ENCODE data around the gene IMP4. TPM values are rescaled to one million over a fixed set of nuclear protein-coding genes. Genes with fewer than 3 reads are reported as not detected.

Gene IMP4
- total and polyA plus RNA-seq, 8 donors, result 46.8 to 84.7 (median 65.0) TPM

DNA sequence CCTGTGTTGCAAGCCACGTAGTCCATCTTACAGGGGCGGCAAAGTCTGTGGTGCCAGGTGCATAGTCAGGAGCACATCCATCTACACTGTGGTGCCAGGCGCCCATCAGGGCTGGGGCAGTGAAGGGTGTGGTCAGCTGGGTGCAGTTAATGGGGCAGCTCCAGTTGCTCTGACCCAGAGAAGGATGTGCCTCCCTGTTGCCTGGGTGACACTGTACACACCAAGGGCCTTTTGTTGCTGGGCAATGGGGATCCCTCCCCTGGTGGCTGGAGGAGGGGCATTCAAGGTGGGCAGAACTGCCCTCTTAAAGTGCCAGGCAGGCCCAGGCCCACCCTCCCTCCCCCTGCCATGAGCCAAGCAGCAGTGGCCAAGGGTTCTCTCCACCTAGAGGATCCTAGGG, 28.3 kb upstream of the IMP4 start:
- FAIRE-seq (no peak), DNase-seq (no peak), ATAC-seq (no peak)
- Histone ChIP-seq H3K4me3 (no peak overlapping the region), H3K36me3 (no peaks in the 10 kb centered on the region), H3K4me1 (no peaks in the 10 kb centered on the region), H3K9me3 (no peaks in the 10 kb centered on the region), H3K27ac (no peak overlapping the region), H3K27me3 (no peaks in the 10 kb centered on the region)
- WGBS, 2 donors, result 66 to 79% methylated on average over 3 of the region's 3 CpGs
- intact Hi-C loops (cut with DNase I), result no loop called here
- TF ChIP-seq, protein P1, sequence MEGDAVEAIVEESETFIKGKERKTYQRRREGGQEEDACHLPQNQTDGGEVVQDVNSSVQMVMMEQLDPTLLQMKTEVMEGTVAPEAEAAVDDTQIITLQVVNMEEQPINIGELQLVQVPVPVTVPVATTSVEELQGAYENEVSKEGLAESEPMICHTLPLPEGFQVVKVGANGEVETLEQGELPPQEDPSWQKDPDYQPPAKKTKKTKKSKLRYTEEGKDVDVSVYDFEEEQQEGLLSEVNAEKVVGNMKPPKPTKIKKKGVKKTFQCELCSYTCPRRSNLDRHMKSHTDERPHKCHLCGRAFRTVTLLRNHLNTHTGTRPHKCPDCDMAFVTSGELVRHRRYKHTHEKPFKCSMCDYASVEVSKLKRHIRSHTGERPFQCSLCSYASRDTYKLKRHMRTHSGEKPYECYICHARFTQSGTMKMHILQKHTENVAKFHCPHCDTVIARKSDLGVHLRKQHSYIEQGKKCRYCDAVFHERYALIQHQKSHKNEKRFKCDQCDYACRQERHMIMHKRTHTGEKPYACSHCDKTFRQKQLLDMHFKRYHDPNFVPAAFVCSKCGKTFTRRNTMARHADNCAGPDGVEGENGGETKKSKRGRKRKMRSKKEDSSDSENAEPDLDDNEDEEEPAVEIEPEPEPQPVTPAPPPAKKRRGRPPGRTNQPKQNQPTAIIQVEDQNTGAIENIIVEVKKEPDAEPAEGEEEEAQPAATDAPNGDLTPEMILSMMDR (IDR thresholded peaks at IDR 0.05), result no peak

DNA sequence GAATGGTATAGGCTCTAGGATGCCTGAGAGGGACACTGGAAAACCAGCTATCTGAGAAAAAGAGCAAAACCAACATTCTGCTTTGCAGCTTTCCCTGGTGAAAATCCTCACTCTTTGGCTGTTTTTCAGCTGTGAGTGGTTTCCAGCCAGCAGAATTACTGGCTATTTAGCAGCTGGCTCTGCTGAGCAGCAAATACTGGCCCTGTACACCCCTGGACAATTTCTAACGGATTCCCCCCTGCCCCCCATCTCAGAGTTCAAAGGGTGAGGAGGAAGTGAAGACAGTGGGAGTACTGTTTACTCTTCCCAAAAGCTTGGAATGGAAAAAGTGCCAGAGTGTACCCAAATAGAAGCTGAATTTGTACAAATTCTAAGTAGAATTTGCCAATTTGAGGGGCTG, 26.1 kb upstream of the IMP4 start:
- Histone ChIP-seq H3K4me1 (no peaks in the 10 kb centered on the region), H3K27me3 (no peaks in the 10 kb centered on the region), H3K36me3 (no peaks in the 10 kb centered on the region), H3K27ac (no peak overlapping the region), H3K9me3 (no peaks in the 10 kb centered on the region), H3K4me3 (no peak overlapping the region)
- intact Hi-C loops (cut with DNase I), result no loop called here
- TF ChIP-seq, protein P1 (IDR thresholded peaks at IDR 0.05), result no peak
- 3 to 5% methylated on average over 1 of the region's 1 CpG for WGBS, 2 donors
- DNase-seq (no peak), FAIRE-seq (no peak), ATAC-seq (no peak)

DNA sequence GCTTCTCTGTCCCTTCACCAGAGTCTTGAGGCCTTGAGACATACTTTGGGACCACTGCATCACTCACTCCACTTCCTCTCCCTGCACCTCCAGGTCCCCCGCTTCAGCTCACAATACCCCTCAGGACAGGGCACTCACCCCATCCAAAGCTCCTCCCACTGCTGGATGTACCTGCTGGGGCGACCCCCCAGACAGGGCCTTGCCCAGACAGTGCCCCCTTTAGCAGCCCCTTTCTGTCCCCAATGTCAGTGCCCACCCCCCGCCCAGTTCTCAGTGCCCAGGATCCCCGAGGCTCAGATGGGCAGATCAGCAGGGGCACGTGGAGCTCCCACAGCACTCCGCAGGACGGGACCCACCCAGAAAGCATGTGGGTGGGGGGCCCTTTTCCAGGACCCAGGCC, 23.8 kb upstream of the IMP4 start:
- ATAC-seq (no peak), DNase-seq (no peak), FAIRE-seq (no peak)
- Histone ChIP-seq H3K4me1 (no peaks in the 10 kb centered on the region), H3K9me3 (no peaks in the 10 kb centered on the region), H3K27ac (no peak overlapping the region), H3K27me3 (no peaks in the 10 kb centered on the region), H3K4me3 (no peak overlapping the region), H3K36me3 (no peaks in the 10 kb centered on the region)
- TF ChIP-seq, protein P1 (IDR thresholded peaks at IDR 0.05), result no peak
- 79 to 81% methylated on average over 7 of the region's 7 CpGs for WGBS, 2 donors
- intact Hi-C loops (cut with DNase I), result no loop called here

DNA sequence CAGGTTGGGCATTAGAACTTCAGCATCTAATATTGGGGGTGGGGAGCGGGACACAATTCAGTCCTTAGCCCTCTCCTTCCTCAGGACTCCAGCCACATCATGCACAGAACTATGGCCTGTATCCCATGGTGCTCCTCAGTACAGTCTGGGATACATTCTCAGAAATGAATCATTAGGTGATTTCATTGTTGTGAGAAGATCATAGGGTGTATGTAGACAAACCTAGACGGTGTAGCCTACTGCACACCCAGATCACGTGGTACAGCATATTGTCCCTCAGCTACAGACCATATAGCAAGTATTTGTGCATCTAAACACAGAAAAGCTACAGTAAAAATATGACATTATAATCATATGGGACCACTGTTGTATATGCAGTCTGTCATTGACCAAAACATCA, 23.2 kb upstream of the IMP4 start:
- TF ChIP-seq, protein P1 (IDR thresholded peaks at IDR 0.05), result no peak
- ATAC-seq, result no peak
- intact Hi-C loops (cut with DNase I), result no loop called here
- no peak overlapping the region for H3K4me3 ChIP-seq
- H3K36me3 ChIP-seq, result no peaks in the 10 kb centered on the region
- H3K4me1 ChIP-seq, result no peaks in the 10 kb centered on the region
- no peak overlapping the region for H3K27ac ChIP-seq
- FAIRE-seq, result no peak
- H3K27me3 ChIP-seq, result no peaks in the 10 kb centered on the region
- WGBS, 2 donors, result 76 to 86% methylated on average over 3 of the region's 3 CpGs
- H3K9me3 ChIP-seq, result no peaks in the 10 kb centered on the region
- DNase-seq, result no peak

DNA sequence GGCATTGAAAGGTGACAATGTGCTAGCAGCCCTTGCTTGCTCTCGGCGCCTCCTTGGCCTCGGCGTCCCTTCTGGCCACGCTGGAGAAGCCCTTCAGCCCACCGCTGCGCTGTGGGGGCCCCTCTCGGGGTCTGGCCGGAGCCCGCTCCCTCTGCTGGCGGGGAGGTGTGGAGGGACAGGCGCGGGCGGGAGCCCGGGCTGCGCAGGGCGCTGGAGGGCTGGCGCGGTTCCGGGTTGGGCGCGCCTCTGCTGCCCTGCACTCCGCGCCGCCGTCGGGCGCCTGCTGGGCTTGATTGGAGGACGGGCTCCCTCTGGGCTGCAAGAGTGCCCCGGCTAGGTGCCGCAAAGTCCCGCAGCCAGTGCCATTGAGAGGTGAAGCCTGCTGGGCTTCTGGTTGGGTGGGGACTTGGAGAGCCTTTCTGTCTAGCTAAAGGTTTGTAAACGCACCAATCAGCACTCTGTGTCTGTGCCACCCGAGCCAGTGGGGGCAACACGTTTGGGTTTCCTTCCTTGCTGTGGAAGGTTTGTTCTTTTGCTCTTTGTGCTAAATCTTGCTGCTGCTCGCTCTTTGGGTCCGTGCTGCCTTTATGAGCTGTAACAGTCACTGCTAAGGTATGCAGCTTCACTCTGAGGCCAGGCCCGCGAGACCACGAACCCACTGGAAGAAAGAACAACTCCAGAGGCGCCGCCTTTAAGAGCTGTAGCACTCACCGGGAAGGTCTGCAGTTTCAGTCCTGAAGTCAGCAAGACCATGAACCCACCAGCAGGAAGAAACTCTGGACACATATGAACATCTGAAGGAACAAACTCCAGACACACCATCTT, 14.8 kb upstream of the IMP4 start:
- TF ChIP-seq, protein P1 (IDR thresholded peaks at IDR 0.05), result no peak
- Histone ChIP-seq H3K27me3 (peaks cover 0 to 9% (median 2%) of the 10 kb centered on the region in 4 donors), H3K36me3 (no peaks in the 10 kb centered on the region), H3K4me1 (no peaks in the 10 kb centered on the region), H3K27ac (no peak overlapping the region), H3K9me3 (no peaks in the 10 kb centered on the region), H3K4me3 (no peak overlapping the region)
- no peak for FAIRE-seq
- no peak for DNase-seq
- ATAC-seq, result no peak
- intact Hi-C loops (cut with DNase I), result no loop called here
- WGBS, 2 donors, result 64 to 71% methylated on average over 42 to 43 of the region's 43 CpGs

All from pancreas (tissue), 10 donors.